Karpas-422 (cell line): ENCODE results near the gene CCSER1. TPM values are rescaled to one million over a fixed set of nuclear protein-coding genes. Genes with fewer than 3 reads are reported as not detected.
"Not testable (repeated sequence)": the region's sequence is repeated elsewhere in the genome, so short reads cannot be mapped to it uniquely, and the experiment has no call there.

ENCODE experiments used
- DNase-seq: peaks from one replicate; pipeline ENCODE4 v3.0.0-alpha.2; 2015
- H2AFZ ChIP-seq: fragments of 200-600 bp; sonication (generic); 2 replicates; pipeline ENCODE4 v1.6.1; 2014; ENCODE audit warnings: antibody characterized with exemption, low read length, mixed read lengths
- H3K27ac ChIP-seq: fragments of 200-600 bp; sonication (generic); 2 replicates; pipeline ENCODE4 v1.5.1; 2014; ENCODE audit warnings: mild to moderate bottlenecking, low read length, moderate library complexity
- H3K27me3 ChIP-seq: fragments of 200-600 bp; sonication (generic); 2 replicates; pipeline ENCODE4 v1.6.1; 2014; ENCODE audit warnings: low read length, mixed read lengths
- H3K36me3 ChIP-seq: fragments of 200-600 bp; sonication (generic); 2 replicates; pipeline ENCODE4 v1.6.1; 2014; ENCODE audit warnings: low read length, mixed read lengths; ENCODE audit not compliant: insufficient read depth
- H3K4me1 ChIP-seq: fragments of 200-600 bp; sonication (generic); 2 replicates; pipeline ENCODE4 v1.6.1; 2014; ENCODE audit warnings: mild to moderate bottlenecking, low read length, mixed read lengths
- H3K4me2 ChIP-seq: fragments of 200-600 bp; sonication (generic); 2 replicates; pipeline ENCODE4 v1.6.1; 2014; ENCODE audit warnings: low read length, low read depth, mild to moderate bottlenecking; ENCODE audit not compliant: poor library complexity, severe bottlenecking
- H3K4me3 ChIP-seq: fragments of 200-600 bp; sonication (generic); 2 replicates; pipeline ENCODE4 v1.5.1; 2014; ENCODE audit warnings: mild to moderate bottlenecking, antibody characterized with exemption, low read length, mixed read lengths
- H3K79me2 ChIP-seq: fragments of 200-600 bp; sonication (generic); 2 replicates; pipeline ENCODE4 v1.6.1; 2014; ENCODE audit warnings: mild to moderate bottlenecking, low read length, mixed read lengths
- H3K9ac ChIP-seq: fragments of 200-600 bp; sonication (generic); 2 replicates; pipeline ENCODE4 v1.6.0; 2014; ENCODE audit warnings: low read length
- H3K9me2 ChIP-seq: fragments of 200-600 bp; sonication (generic), shearing (Covaris generic); replicated peaks from 2 replicates; pipeline ENCODE4 v1.6.0; 2014; ENCODE audit warnings: mild to moderate bottlenecking, low read length, moderate library complexity; ENCODE audit not compliant: insufficient read depth
- H3K9me3 ChIP-seq: fragments of 300-700, 200-600 bp; sonication (generic); 2 replicates; pipeline ENCODE4 v1.6.1; 2014; ENCODE audit warnings: low read length, mixed read lengths
- H4K20me1 ChIP-seq: fragments of 200-600 bp; sonication (generic); 2 replicates; pipeline ENCODE4 v1.6.1; 2014; ENCODE audit warnings: mild to moderate bottlenecking, antibody characterized with exemption, low read length, low read depth; ENCODE audit not compliant: insufficient read depth
- total RNA-seq: library from RNA; depleted of rRNA; stranded (reverse); fragments of >200 nt; shearing (Covaris generic); gene quantifications from 2 replicates; pipeline ENCODE4 v1.2.3, GENCODE V29; 2014; ENCODE audit warnings: low replicate concordance

The CCSER1 gene
- total RNA-seq, 1 experiment from 2014 or later, result 3.6 TPM

DNA sequence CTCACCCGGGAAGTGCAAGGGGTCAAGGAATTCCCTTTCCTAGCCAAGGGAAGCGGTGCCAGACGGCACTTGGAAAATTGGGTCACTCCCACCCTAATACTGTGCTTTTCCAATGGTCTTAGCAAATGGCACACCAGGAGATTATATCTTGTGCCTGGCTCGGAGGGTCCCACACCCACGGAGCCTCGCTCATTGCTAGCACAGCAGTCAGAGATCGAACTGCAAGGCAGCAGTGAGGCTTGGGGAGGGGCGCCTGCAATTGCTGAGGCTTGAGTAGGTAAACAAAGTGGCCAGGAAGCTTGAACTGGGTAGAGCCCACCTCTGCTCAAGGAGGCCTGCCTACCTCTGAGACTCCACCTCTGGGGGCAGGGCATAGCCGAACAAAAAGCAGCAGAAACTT, 1335.4 kb downstream of the CCSER1 start:
- DNase-seq, H4K20me1 ChIP-seq, H3K4me3 ChIP-seq, H3K36me3 ChIP-seq, H3K4me2 ChIP-seq, H3K27me3 ChIP-seq, H3K27ac ChIP-seq, H3K4me1 ChIP-seq, H3K9ac ChIP-seq, H3K9me2 ChIP-seq, H3K79me2 ChIP-seq, H2AFZ ChIP-seq: not testable (repeated sequence)
- peaks cover 20% of the 10 kb centered on the region for H3K9me3 ChIP-seq

DNA sequence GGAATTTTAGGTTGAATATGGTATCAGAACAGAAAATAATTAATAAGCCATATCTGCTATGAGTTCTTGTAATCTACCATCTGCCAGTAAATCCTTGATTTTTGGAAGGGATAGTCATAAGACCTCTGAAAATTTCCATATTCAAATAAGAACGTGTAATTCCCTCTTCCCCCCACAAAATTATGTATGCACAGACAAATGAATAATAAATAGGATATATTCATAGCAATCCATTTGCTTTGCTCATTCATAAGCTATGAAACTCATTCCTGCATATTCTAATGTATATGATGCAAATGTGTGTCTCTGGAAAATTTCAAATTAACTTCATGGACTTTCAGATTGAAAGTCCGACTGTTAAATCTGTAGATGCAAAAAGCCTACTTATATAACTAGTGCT, 1343.5 kb downstream of the CCSER1 start:
- H3K79me2 ChIP-seq, result no peaks in the 10 kb centered on the region
- no peak overlapping the region for H3K4me2 ChIP-seq
- no peaks in the 10 kb centered on the region for H3K9me2 ChIP-seq
- no peak overlapping the region for H3K4me3 ChIP-seq
- H4K20me1 ChIP-seq, result no peaks in the 10 kb centered on the region
- H3K4me1 ChIP-seq, result no peaks in the 10 kb centered on the region
- H3K27ac ChIP-seq, result no peak overlapping the region
- H3K27me3 ChIP-seq, result no peaks in the 10 kb centered on the region
- H3K9ac ChIP-seq, result no peak overlapping the region
- no peaks in the 10 kb centered on the region for H3K9me3 ChIP-seq
- H3K36me3 ChIP-seq, result no peaks in the 10 kb centered on the region
- no peak for DNase-seq
- H2AFZ ChIP-seq, result no peak overlapping the region

DNA sequence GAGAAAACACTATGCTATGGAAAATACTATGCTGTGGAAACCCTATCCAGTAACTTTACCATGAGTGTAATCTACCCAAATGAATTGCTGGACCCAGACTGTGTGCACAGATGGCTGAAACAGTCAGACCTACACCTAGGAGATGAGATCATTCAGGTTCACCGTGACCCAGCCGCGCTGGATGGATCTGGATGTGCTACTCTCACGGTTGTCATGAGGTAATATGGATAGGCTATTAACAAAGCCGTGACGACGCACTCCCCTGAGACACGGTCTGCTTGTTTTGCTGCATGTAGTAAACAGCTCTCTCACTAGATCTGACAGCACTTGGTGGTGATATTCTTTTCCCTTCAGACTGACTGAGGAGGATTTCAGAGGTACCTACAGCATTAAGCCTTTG, 1344.1 kb downstream of the CCSER1 start:
- Histone ChIP-seq H3K4me3 (no peak overlapping the region), H2AFZ (no peak overlapping the region), H3K27ac (no peak overlapping the region), H3K4me2 (no peak overlapping the region), H3K9me2 (no peaks in the 10 kb centered on the region), H4K20me1 (no peaks in the 10 kb centered on the region), H3K36me3 (no peaks in the 10 kb centered on the region), H3K79me2 (no peaks in the 10 kb centered on the region), H3K9ac (no peak overlapping the region), H3K4me1 (no peaks in the 10 kb centered on the region), H3K9me3 (peaks cover 4% of the 10 kb centered on the region; the same call in 1 of the 2 replicates), H3K27me3 (no peaks in the 10 kb centered on the region)
- DNase-seq, result no peak

DNA sequence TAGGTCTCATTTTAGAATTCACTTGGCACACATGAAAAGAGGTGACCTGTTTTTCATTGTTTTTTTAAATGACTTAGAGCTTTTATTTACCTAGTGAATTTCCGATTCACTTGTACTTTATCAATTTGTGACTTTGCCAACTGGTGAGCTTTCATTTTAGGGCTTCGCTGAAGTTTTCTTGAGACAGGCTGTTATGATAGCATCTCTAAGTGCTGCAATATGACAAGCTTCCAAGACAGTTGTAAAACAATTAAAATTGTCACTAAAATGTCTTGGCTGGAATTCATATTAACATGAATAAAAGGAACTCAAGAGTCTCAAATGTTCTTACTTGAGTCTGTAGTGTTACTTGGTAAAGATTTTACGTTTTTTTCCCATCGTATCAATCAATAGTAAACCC, 1344.9 kb downstream of the CCSER1 start:
- H3K79me2 ChIP-seq, result no peaks in the 10 kb centered on the region
- no peaks in the 10 kb centered on the region for H4K20me1 ChIP-seq
- H3K4me2 ChIP-seq, result no peak overlapping the region
- H3K36me3 ChIP-seq, result no peaks in the 10 kb centered on the region
- peaks cover 4% of the 10 kb centered on the region; the same call in 1 of the 2 replicates for H3K9me3 ChIP-seq
- no peaks in the 10 kb centered on the region for H3K9me2 ChIP-seq
- H3K27me3 ChIP-seq, result no peaks in the 10 kb centered on the region
- H3K9ac ChIP-seq, result no peak overlapping the region
- H3K4me3 ChIP-seq, result no peak overlapping the region
- no peak for DNase-seq
- no peak overlapping the region for H2AFZ ChIP-seq
- H3K4me1 ChIP-seq, result no peaks in the 10 kb centered on the region
- no peak overlapping the region for H3K27ac ChIP-seq

DNA sequence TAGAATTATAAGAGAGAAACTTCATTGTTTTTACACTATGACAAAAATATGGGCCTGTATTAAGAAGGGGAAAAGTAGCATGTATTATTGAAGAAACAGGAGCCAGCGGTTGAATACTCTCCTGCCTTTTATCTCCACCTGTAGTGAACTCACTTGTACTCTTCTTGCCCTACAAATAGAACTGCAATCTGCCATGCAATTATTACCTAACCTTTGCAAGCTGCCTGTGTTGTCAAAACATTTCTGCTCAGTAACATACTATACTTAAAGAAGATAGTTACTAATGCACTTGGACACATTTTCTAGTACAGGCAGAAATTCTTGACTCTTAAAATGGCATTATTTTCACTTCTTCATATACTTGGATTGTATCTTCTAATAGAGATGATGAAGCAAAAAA, 1358.2 kb downstream of the CCSER1 start:
- no peak overlapping the region for H3K4me3 ChIP-seq

DNA sequence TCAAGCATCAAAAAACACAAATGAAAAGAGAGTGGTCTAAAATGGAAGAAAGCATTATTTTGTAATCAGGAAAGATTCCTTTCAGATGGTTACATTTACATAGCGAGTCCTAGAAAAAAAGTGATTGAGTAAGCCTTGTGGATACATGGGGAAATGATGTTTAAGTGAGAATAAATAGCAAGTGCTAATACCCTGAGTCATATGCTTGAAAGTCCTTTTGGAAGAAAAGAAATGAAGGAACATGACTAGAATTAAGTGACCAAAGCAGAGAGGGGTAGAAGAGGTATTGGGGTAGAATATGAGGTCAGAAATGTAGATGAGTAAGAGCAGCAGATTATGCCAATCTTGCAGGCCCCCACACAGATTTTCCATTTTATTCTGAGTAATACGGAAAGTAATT, 1361.8 kb downstream of the CCSER1 start:
- Histone ChIP-seq H3K9me3 (peaks cover 24% of the 10 kb centered on the region), H3K4me3 (no peak overlapping the region), H3K79me2 (no peaks in the 10 kb centered on the region), H3K9me2 (no peaks in the 10 kb centered on the region), H3K27ac (no peak overlapping the region), H3K4me2 (no peak overlapping the region), H3K4me1 (no peaks in the 10 kb centered on the region), H3K9ac (no peak overlapping the region), H2AFZ (no peak overlapping the region), H4K20me1 (no peaks in the 10 kb centered on the region), H3K27me3 (no peaks in the 10 kb centered on the region), H3K36me3 (no peaks in the 10 kb centered on the region)
- DNase-seq, result peak; percentile 25

More for the DNA sequence above, 1358.2 kb downstream of the CCSER1 start:
- Histone ChIP-seq H2AFZ (no peak overlapping the region), H3K27ac (no peak overlapping the region), H3K4me2 (no peak overlapping the region), H3K9me3 (peaks cover 18% of the 10 kb centered on the region), H4K20me1 (no peaks in the 10 kb centered on the region), H3K9ac (no peak overlapping the region), H3K27me3 (no peaks in the 10 kb centered on the region), H3K4me1 (no peaks in the 10 kb centered on the region), H3K79me2 (no peaks in the 10 kb centered on the region), H3K36me3 (no peaks in the 10 kb centered on the region), H3K9me2 (no peaks in the 10 kb centered on the region)
- peak; percentile 43 for DNase-seq

DNA sequence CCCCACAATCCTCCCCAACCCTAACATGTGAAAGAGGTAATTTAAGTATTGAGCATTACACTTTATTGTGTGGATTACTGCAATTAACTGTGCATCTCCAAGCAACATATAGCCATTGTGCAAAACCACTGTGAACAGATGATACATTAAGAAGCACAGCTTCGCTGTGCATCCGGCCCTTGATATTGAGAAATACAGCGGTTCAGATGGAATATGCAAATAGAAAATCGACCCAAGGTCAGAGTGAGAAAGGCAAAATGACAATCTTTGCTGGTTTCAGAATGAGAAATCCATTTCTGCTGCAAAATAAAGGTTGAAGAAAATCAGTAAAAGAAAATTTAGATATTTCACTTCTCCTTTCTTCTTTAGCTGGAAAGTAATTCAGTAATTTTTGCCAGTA, 1370.7 kb downstream of the CCSER1 start:
- Histone ChIP-seq H3K27ac (peak overlapping the region; percentile 69), H3K36me3 (no peaks in the 10 kb centered on the region), H3K27me3 (no peaks in the 10 kb centered on the region), H3K9me3 (peaks cover 3% of the 10 kb centered on the region; the same call in 1 of the 2 replicates), H3K79me2 (no peaks in the 10 kb centered on the region), H3K4me3 (peak overlapping the region; percentile 15), H3K9ac (peak overlapping the region; percentile 10; the same call in 1 of the 2 replicates), H3K4me1 (peaks cover 19% of the 10 kb centered on the region), H3K9me2 (no peaks in the 10 kb centered on the region), H2AFZ (0 out of 2 replicates have a peak overlapping the region, but pooled peaks have one; percentile 9), H3K4me2 (peak overlapping the region; percentile 46), H4K20me1 (no peaks in the 10 kb centered on the region)
- DNase-seq, result peak; percentile 78

DNA sequence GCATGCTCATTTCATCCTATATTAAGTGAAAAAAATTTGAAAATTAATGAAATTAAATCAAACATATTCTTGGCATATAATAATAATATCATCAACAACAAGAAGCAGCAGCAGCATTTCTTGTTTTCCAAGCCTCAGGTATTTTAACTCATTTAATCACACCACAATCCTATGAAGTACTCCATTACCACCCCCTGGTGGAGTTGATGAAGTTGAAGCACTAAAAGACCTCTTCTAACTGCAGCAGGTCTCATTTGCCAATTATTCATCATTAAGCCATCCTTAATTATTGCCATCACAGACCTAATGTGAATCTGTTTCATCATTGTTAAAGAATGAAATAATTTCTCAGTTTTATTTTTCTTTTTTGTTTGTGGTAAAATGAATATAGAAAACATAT, 1375.2 kb downstream of the CCSER1 start:
- Histone ChIP-seq H3K9me3 (peaks cover 8% of the 10 kb centered on the region; the same call in 1 of the 2 replicates), H3K9me2 (no peaks in the 10 kb centered on the region)

DNA sequence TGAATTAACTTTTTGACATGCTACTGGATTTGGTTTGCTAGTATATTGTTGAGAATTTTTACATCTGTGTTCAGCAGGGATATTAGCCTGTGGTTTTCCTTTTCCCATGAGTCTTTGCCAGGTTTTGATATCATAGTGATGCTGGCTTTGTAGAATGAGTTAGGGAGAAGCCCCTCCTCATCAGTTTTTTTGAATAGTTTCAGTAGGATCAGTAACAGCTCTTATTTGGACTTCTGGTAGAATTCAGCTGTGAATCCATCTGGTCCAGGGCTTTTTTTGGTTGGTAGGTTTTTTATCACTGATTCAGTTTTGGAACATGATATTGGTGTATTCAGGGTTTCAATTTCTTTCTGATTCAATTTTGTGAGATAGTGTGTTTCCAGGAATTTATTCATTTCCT, 1386.1 kb downstream of the CCSER1 start:
- no peaks in the 10 kb centered on the region for H3K9me2 ChIP-seq
- no peak for DNase-seq
- H3K36me3 ChIP-seq, result no peaks in the 10 kb centered on the region
- no peaks in the 10 kb centered on the region for H4K20me1 ChIP-seq
- H3K4me3 ChIP-seq, result no peak overlapping the region
- H3K9me3 ChIP-seq, result peaks cover 16% of the 10 kb centered on the region
- no peaks in the 10 kb centered on the region for H3K79me2 ChIP-seq
- H3K27ac ChIP-seq, result no peak overlapping the region
- H2AFZ ChIP-seq, result no peak overlapping the region
- H3K4me2 ChIP-seq, result no peak overlapping the region
- H3K27me3 ChIP-seq, result no peaks in the 10 kb centered on the region
- H3K9ac ChIP-seq, result no peak overlapping the region
- no peaks in the 10 kb centered on the region for H3K4me1 ChIP-seq

More for the DNA sequence above, 1375.2 kb downstream of the CCSER1 start:
- no peaks in the 10 kb centered on the region for H3K27me3 ChIP-seq
- H3K27ac ChIP-seq, result no peak overlapping the region
- no peaks in the 10 kb centered on the region for H3K79me2 ChIP-seq
- peaks cover 9% of the 10 kb centered on the region for H3K4me1 ChIP-seq
- no peaks in the 10 kb centered on the region for H3K36me3 ChIP-seq
- no peaks in the 10 kb centered on the region for H4K20me1 ChIP-seq
- no peak overlapping the region for H3K9ac ChIP-seq
- no peak overlapping the region for H2AFZ ChIP-seq
- H3K4me2 ChIP-seq, result no peak overlapping the region
- peak; percentile 74 for DNase-seq
- no peak overlapping the region for H3K4me3 ChIP-seq
